Measurements from ENCODE around the gene ZNF749. TPM values are rescaled to one million over a fixed set of nuclear protein-coding genes. Genes with fewer than 3 reads are reported as not detected.

ZNF749 gene
- total and polyA plus RNA-seq, 10 of the 15 experiments (the other 5 are each of a cell fraction or from before 2014, with no cell fraction given): 3.1 to 20.2 (median 13.7) TPM

- no peak for TF ChIP-seq IRF5 (IDR thresholded peaks at IDR 0.05; ENCODE audit: borderline replicate concordance)
- no peak for TF ChIP-seq SMC3 (IDR thresholded peaks at IDR 0.05; ENCODE audit: borderline replicate concordance, low read length)
- TF ChIP-seq STAT1 (conservative IDR thresholded peaks at IDR 0.05): no peak
- peak; percentile 87 for TF ChIP-seq SP1 (IDR thresholded peaks at IDR 0.05; ENCODE audit: low read depth, low read length)
- no peak for TF ChIP-seq ATF3 (IDR thresholded peaks at IDR 0.05; ENCODE audit: borderline replicate concordance, extremely low read depth, low read depth, low read length)
- TF ChIP-seq CBX3 (IDR thresholded peaks at IDR 0.05; ENCODE audit: borderline replicate concordance, low read depth): no peak
- no peak for TF ChIP-seq NRF1 (conservative IDR thresholded peaks at IDR 0.05; ENCODE audit: low read depth, low read length)
- TF ChIP-seq EP300 (IDR thresholded peaks at IDR 0.05; ENCODE audit: borderline replicate concordance in 1 of 2, control insufficient read depth in 1 of 2, low read depth in 2 of 2, low read length in 2 of 2): no peak
- TF ChIP-seq E4F1 (IDR thresholded peaks at IDR 0.05; ENCODE audit: borderline replicate concordance, partially characterized antibody): no peak
- no peak for TF ChIP-seq JUND (IDR thresholded peaks at IDR 0.05; ENCODE audit: low read depth, low read length)
- TF ChIP-seq MTA2 (IDR thresholded peaks at IDR 0.05; ENCODE audit: low read depth): no peak
- TF ChIP-seq SMARCA5 (IDR thresholded peaks at IDR 0.05): no peak
- TF ChIP-seq BHLHE40 (IDR thresholded peaks at IDR 0.05; ENCODE audit: borderline replicate concordance in 1 of 2, low read depth in 2 of 2, low read length in 1 of 2): peak; percentile 7 to 90; a peak in 3 of 4 replicates
- no peak for TF ChIP-seq ZBTB4 (CRISPR knock-in tag; IDR thresholded peaks at IDR 0.05)
- TF ChIP-seq MAX (IDR thresholded peaks at IDR 0.05; ENCODE audit: low read depth, low read length): peak; percentile 25; the same call in 1 of the 2 replicates
- no peak for TF ChIP-seq SMAD1 (IDR thresholded peaks at IDR 0.05; ENCODE audit: low read depth, partially characterized antibody)
- TF ChIP-seq POLR2A (IDR thresholded peaks at IDR 0.05; ENCODE audit: low read depth, low read length): peak; percentile 73
- peak; percentile 94 for TF ChIP-seq CHD2 (IDR thresholded peaks at IDR 0.05; ENCODE audit: borderline replicate concordance, low read depth, low read length)
- no peak for TF ChIP-seq YBX1 (IDR thresholded peaks at IDR 0.05)
- no peak for TF ChIP-seq ATF2 (IDR thresholded peaks at IDR 0.05; ENCODE audit: low read length)
- peak; percentile 88 for TF ChIP-seq NR2C1 (IDR thresholded peaks at IDR 0.05)
These were observed 24.1 kb upstream of the ZNF749 start, which contains the start of gene ZNF17 (continued) for GRCh38 chr19:57410877-57411671.

All from GM12878 (cell line).